GM18502 (cell line): Measurements from ENCODE around the gene CD209.
"Not testable (repeated sequence)": the region's sequence is repeated elsewhere in the genome, so short reads cannot be mapped to it uniquely, and the experiment has no call there.

Experiments
- ATAC-seq: cut with Tn5 transposase; IDR thresholded peaks from one replicate; pipeline ENCODE4 v1.9.1; 2021; ENCODE audit warnings: mild to moderate bottlenecking; ENCODE audit not compliant: unreplicated experiment, poor library complexity

Gene CD209

GRCh38 chr19:7746903-7747884, at the start of gene CD209:
Gene CD209, minus strand, starts transcription at chr19:7747534. Its CDS starts 23 bp downstream, at chr19:7747511.
- ATAC-seq: no peak

- ATAC-seq: no peak
Measured at GRCh38 chr19:7795555-7796161, 48.3 kb upstream of the CD209 start.

- no peak for ATAC-seq
Measured at GRCh38 chr19:7793493-7793892, 46.2 kb upstream of the CD209 start.

- ATAC-seq: not testable (repeated sequence)
Measured at GRCh38 chr19:7792701-7793100, 45.4 kb upstream of the CD209 start.

GRCh38 chr19:7792281-7792680, 44.9 kb upstream of the CD209 start:
- ATAC-seq: no peak

GRCh38 chr19:7790416-7790815, 43.1 kb upstream of the CD209 start:
- no peak for ATAC-seq

GRCh38 chr19:7789447-7789846, 42.1 kb upstream of the CD209 start:
- ATAC-seq: no peak

GRCh38 chr19:7788933-7789323, 41.6 kb upstream of the CD209 start:
- no peak for ATAC-seq

GRCh38 chr19:7788178-7788932, 41.0 kb upstream of the CD209 start:
- no peak for ATAC-seq

- ATAC-seq: no peak
Measured at GRCh38 chr19:7787602-7788177, 40.4 kb upstream of the CD209 start.

GRCh38 chr19:7787141-7787540, 39.8 kb upstream of the CD209 start:
- no peak for ATAC-seq

GRCh38 chr19:7784856-7785255, 37.5 kb upstream of the CD209 start:
- ATAC-seq: no peak

GRCh38 chr19:7783991-7784423, 36.7 kb upstream of the CD209 start:
- ATAC-seq: no peak

GRCh38 chr19:7781157-7781556, 33.8 kb upstream of the CD209 start:
- no peak for ATAC-seq

- no peak for ATAC-seq
Measured at GRCh38 chr19:7779631-7780486, 32.5 kb upstream of the CD209 start.

GRCh38 chr19:7778081-7778480, 30.7 kb upstream of the CD209 start:
- ATAC-seq: no peak

GRCh38 chr19:7775761-7776160, 28.4 kb upstream of the CD209 start:
- no peak for ATAC-seq

GRCh38 chr19:7773841-7774240, 26.5 kb upstream of the CD209 start:
- no peak for ATAC-seq

- no peak for ATAC-seq
Measured at GRCh38 chr19:7772752-7773291, 25.5 kb upstream of the CD209 start.
